C4-2B (cell line): Measurements from ENCODE around the gene SFMBT2.

Source experiments
- H3K27ac ChIP-seq: fragments of 450-650 bp; 2 replicates; pipeline ENCODE4 v1.5.1; 2017
- ZFX ChIP-seq: fragments of 450-650 bp; IDR thresholded peaks from 2 replicates; pipeline ENCODE4 v1.6.1; 2017
- TF ChIP-seq, protein P1 (sequence below): fragments of 450-650 bp; conservative IDR thresholded peaks from 2 replicates; pipeline ENCODE4 v1.5.1; 2017; ENCODE audit warnings: mild to moderate bottlenecking

SFMBT2 gene

DNA sequence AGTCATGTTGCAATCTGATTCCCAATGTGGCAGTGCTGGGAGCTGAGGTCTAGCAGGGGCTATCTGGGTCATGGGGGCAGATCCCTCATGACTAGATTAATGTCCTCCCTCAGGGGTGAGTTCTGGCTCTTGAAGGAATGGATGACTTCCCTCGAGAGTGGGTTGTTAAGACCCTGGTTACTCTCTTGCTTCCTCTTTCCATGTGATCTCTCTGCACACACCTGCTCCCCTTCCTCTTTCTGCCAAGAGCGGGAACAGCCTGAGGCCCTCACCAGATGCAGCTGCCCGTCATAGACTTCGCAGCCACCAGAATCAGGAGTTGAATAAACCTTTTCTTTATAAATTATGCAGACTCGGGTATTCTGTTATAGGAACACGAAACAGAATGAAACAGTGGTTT is 37.8 kb downstream of the SFMBT2 start:
- no peak overlapping the region for H3K27ac ChIP-seq
- no peak for TF ChIP-seq ZFX
- TF ChIP-seq, protein P1, sequence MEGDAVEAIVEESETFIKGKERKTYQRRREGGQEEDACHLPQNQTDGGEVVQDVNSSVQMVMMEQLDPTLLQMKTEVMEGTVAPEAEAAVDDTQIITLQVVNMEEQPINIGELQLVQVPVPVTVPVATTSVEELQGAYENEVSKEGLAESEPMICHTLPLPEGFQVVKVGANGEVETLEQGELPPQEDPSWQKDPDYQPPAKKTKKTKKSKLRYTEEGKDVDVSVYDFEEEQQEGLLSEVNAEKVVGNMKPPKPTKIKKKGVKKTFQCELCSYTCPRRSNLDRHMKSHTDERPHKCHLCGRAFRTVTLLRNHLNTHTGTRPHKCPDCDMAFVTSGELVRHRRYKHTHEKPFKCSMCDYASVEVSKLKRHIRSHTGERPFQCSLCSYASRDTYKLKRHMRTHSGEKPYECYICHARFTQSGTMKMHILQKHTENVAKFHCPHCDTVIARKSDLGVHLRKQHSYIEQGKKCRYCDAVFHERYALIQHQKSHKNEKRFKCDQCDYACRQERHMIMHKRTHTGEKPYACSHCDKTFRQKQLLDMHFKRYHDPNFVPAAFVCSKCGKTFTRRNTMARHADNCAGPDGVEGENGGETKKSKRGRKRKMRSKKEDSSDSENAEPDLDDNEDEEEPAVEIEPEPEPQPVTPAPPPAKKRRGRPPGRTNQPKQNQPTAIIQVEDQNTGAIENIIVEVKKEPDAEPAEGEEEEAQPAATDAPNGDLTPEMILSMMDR = no peak

DNA sequence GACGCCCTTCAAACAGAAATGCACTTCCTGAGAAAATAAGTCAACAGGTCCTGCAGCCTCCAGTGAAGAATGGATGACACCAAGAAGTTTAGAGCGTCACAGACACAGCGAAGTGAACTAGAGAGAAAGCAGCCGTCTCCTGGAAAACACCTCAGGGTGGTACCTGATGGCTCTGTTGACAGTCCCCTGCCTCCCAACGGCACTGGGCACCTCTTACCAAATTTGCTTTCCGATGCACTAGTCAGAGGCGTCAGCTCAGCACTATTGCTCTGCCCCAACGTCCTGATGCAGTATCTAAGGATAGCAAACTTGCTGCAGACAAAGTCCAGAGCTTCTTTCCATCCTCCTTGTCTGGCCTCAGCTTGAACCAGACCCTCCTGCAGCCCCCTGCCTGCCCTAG is 38.3 kb downstream of the SFMBT2 start:
- H3K27ac ChIP-seq = no peak overlapping the region
- TF ChIP-seq, protein P1 = no peak
- no peak for TF ChIP-seq ZFX

DNA sequence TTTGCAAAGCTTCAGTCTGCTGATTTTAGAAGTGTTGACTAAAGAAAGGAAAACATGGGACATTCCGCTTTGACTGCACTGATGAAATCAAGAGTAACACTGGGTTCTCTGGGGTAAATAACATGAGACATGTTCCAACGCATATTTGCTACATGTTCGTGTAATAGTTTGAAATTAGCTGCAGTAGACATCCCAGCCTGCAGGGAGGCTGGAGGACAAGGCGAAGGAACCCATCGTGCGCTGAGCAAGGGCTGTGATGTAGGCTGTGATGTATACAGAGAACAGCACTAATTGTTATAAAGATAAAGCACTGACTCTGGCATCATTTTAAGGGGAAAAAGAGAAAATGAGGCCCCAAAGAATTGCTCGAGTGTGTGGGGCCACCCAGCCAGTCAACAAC is 40.3 kb downstream of the SFMBT2 start:
- no peak overlapping the region for H3K27ac ChIP-seq
- TF ChIP-seq, protein P1 = no peak
- TF ChIP-seq ZFX = no peak

DNA sequence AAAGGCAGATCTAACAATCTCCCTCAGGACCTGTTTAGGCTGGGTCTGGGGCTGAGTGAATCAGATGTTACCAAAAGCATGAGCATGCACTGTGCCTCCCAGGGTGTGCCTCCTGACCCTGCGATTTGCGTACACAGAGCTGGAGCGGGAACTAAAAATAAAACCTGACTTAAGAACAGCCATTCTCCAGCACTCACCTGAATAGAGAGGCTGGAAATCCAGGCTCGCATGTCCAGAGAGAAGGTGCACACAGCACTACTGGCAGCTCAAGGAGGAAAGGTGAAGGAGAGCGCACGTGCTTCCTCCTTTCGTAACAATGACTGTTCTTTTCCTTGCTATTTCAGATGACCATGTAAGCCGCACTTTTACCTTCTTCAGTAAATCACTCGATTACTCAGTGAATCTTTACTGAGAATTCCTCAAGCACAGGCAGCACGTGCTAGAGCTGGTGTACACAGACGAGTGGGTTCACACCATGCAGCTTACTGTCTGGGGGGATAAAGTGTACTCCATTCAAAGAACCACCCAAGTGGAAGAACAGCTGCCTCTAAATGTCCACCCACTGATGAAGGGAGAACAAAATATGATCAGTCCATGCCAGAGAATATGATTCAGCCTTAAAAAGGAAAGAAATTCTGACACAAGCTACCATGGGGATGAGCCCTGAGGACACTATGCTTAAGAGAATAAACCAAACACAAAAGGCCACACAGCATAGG is 45.6 kb downstream of the SFMBT2 start:
- no peak overlapping the region for H3K27ac ChIP-seq
- no peak for TF ChIP-seq ZFX
- TF ChIP-seq, protein P1 = no peak

DNA sequence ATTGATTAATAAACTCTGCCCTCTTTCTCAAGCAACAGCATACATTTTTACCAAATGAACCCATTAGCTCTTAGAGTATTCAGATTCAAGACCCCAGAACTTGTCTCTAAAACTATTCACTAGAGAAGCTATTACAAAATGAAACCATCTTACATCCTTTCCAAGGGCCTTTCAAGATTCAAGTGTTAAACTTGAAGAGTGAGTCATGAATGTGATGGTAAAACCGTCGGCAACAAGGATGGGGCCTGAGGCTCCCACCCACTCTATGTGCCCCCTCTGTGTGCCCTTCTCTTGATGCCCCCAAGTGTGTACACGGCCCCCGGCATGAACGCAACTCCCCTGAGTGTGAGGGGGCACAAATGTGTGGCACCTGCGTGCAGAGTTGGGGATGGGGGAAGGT is 46.4 kb downstream of the SFMBT2 start:
- TF ChIP-seq ZFX = no peak
- TF ChIP-seq, protein P1 = no peak

DNA sequence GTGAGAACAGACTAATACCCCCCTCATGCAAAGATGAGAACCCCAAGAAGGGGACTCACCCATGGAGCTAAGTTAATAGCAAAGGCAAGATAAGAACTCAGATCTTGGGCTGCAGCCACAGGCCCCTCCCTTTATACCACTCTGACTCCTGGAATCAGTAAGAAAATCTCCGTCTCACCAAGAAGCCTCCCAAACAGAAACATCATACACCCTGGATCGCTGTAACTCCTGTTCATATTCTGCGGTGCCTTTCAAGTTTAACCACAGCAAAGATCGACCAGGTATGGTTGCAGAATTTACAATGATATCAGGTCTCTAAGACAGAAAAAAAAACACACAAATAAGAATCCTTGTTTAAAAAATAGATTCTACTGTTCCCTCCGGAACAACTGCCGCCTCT is 47.1 kb downstream of the SFMBT2 start:
- H3K27ac ChIP-seq = no peak overlapping the region
- TF ChIP-seq ZFX = no peak

More for the DNA sequence above, 46.4 kb downstream of the SFMBT2 start:
- no peak overlapping the region for H3K27ac ChIP-seq

DNA sequence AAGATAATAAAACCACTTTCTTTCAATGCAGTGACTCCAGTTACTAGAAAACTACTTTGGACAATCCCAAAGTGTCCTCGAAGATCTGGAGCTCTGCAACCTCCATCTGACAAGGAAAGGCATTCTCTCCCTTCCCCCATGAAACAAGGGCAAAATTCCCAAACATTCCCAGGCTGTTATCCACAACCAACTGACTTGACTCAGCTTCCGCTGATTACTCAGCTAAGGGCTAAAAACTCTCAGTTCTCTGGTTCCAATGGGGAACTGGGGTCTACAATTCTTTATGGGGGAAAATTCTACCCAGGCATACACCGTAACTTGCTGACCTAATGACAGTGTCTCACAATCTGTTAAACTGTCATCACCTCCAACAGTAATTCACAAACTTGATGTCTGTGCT is 48.4 kb downstream of the SFMBT2 start:
- TF ChIP-seq, protein P1 = no peak
- TF ChIP-seq ZFX = no peak
- no peak overlapping the region for H3K27ac ChIP-seq

DNA sequence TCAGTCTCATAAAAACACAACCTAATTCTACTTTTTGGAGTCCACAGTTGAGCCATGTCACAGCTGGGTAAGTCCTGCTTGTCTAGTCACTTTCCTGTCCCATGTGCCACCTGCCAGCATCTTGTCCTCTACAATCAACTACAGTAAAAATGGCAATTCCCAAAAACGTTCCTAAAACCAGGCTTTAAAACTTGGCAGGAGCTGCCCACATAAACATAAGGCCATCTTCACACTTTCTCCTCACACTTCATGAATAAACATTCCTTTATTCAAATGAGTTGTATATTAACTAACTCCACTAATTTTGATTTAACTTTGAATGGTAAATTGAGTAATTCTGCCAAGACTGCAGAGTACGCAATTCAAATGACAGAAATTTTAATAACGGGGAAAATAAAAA is 49.5 kb downstream of the SFMBT2 start:
- TF ChIP-seq, protein P1 = no peak
- TF ChIP-seq ZFX = no peak
- no peak overlapping the region for H3K27ac ChIP-seq
